Ramos (cell line): ENCODE measurements around the gene ARL14EPL.
"Not testable (repeated sequence)": the region's sequence is repeated elsewhere in the genome, so short reads cannot be mapped to it uniquely, and the experiment has no call there.

Experiments used
- in situ Hi-C: fragments of 300-500 bp; cut with MboI; formaldehyde crosslinking; loops from one replicate; pipeline ENCODE4 v1.14.3; 2022; ENCODE audit warnings: low sequenced_read_pairs; ENCODE audit not compliant: unreplicated experiment

Gene ARL14EPL

DNA sequence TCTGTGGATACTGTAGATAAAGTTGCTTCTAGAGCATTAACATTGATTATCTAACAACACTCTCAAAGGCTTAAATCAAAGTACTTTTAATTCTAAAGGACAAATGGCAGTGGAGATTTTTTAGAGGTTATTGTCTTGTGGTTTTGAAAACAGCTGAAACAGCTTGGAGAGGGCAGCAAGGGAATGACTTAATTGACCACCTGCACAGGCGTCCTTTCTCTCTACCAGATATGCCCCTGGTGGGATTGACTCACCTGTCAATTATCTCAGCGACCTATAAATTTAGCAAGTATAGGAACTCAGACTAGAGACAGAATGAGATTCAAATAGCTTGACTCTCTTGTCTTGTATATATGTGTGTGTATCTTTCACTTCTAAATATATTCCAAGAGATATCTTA is 13.5 kb downstream of the ARL14EPL start:
- in situ Hi-C loops, result no loop called here

GRCh38 chr5:116046261-116046660 is 14.0 kb downstream of the ARL14EPL start:
- in situ Hi-C loops, result no loop called here

DNA sequence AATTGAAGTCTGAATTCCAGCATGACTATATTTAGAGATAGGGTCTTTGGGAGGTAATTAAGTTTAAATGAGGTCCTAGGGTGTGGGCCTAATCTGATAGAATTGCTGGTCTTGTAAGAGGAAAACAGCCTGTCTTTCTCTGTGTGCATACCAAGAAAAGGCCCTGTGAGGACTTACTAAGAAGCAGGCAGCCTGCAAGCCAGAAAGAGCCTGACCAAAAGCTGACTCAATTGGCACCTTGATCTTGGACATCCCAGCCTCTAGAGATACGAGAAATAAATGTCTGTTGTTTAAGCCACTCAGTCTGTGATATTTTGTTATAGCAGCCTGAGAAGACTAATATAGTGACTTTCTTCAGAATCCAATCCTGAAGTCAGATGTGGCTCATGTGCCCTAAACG is 14.6 kb downstream of the ARL14EPL start:
- in situ Hi-C loops, result no loop called here

- in situ Hi-C loops, result loop anchor here (25.0 kb wide), 1 partner anchor 746 kb away; no protein-coding TSS in a partner anchor
Observed at GRCh38 chr5:116058346-116058936, 26.2 kb downstream of the ARL14EPL start.

DNA sequence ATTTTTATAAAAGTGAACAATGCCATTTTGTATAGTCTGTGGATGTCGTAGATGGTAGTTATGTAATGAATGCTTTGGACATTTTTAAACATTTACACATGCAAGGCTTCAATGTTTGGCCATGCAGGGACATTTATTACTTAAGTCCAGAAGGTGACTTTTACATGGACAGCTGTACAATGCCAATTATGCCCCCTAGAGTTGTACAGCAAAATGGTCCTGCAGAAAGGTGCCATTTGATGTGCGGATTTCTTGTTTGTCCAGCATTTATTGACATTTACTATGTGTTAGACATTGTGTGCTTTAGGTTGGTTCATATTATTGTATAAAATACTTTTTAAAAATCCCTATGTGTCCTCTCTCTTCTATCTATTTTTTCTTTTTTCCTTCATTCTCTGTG is 30.1 kb downstream of the ARL14EPL start:
- in situ Hi-C loops, result loop anchor here (25.0 kb wide), 1 partner anchor 750 kb away; no protein-coding TSS in a partner anchor

DNA sequence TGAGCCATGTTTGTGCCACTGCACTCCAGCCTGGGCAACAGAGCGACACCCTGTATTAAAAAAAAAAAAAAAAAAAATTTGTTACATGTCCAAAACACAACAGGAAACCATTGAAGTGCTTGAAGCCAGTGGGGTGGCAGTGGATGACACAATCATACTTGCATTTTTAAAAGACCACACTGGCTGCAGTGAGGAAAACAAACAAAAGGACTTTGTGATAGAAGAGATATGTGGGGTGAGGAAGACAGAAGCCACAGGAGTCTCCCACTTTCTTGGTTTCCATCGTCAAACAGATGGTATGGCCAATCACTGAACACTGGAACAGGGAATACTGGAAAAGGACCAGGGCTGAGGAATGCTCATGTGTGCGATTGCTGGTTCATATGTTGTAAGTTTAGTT is 31.7 kb downstream of the ARL14EPL start:
- in situ Hi-C loops, result loop anchor here (25.0 kb wide), 1 partner anchor 752 kb away; no protein-coding TSS in a partner anchor

DNA sequence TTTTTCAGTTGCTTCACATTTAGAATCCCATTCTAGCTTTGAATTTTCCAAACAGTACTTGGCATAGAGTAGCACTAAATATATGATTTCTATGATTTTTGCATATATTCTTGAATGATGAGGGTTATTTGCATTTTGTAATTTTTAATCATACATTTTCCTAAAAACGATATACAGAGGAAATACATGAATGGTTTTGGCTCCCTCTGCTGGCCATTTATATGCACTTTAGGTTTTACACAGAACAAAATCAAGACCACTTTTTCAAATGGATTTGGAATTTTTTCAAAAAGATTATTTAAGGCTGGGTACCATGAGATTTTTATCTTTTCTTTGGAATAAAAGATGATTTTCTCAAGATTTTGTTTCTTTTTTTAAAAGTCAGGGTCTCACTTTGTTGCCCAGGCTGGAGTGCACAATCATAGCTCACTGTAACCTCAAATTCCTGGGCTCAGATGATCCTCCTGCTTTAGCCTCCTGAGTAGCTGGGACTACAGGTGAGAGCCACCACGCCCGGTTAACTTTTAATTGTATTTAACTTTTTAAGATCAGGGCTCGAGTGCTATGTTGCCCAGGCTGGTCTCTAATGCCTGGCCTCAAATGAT is 35.9 kb downstream of the ARL14EPL start:
- in situ Hi-C loops, result loop anchor here (25.0 kb wide), 1 partner anchor 756 kb away; no protein-coding TSS in a partner anchor

DNA sequence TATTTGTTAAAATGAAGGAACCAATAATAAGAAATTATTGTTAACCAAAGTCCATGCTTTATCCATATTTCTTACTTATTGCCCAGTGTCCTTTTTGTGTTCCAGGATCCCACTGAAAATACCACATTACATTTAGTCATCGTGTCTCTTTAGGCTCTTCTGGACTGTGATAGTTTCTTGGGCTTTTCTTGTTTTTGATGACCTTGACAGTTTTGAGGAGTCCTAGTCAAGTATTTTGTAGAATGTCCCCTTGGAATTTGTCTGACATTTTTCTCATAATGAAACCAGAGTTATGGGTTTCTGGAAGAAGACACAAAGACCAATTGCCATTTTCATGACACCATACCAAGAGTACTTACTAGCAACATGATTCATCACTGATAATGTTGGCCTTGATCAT is 38.9 kb downstream of the ARL14EPL start:
- in situ Hi-C loops, result loop anchor here (5.0 to 25.0 kb wide), 2 partner anchors 444 to 759 kb away; partner anchors contain the start of gene TMED7

DNA sequence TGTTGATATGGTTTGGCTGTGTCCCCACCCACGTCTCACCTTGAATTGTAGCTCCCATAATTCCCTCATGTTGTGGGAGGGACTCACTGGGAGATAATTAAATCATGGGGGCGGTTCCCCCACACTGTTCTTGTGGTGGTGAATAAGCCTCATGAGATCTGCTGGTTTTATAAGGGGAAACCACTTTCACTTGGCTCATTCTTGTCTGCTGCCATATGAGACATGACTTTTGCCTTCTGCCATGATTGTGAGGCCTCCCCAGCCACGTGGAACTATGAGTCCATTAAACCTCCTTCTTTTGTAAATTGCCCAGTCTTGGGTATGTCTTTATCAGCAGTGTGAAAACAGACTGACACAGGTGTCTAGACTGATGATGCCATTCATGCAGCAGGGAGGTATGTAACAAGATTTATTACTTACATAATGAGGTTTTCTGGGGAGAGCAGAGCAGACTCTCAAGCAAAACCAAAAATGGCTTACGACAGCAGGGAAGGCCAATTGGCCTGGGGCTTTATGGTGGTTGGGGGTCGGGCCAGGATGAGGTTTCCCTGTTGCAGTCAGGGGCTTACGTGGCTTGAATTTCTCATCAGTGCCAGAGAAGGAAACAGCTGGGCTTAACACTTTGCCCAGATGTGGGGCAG is 43.0 kb downstream of the ARL14EPL start:
- in situ Hi-C loops, result no loop called here

GRCh38 chr5:116076496-116076895 is 44.2 kb downstream of the ARL14EPL start:
- in situ Hi-C loops, result no loop called here

- in situ Hi-C loops, result no loop called here
Observed at GRCh38 chr5:116078199-116078598, 45.9 kb downstream of the ARL14EPL start.

DNA sequence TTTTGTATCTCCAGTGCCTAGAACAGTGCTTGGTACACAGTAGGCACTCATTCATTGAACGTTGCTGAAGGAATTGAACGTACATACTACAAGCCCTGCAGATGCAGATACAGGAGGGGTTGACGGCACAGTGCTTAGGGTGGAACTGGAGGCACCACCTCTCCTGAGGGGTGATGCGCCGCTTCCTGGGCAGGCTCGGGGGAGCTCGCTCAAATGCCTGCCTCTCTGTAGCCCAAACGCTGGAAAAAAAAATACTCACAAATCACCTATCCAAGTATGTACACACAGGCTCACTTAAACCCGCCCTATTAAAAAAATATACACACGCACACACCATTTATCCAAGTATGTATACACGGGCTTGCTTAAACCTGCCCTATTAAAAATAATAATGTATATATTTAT is 52.0 kb downstream of the ARL14EPL start:
- in situ Hi-C loops, result no loop called here

DNA sequence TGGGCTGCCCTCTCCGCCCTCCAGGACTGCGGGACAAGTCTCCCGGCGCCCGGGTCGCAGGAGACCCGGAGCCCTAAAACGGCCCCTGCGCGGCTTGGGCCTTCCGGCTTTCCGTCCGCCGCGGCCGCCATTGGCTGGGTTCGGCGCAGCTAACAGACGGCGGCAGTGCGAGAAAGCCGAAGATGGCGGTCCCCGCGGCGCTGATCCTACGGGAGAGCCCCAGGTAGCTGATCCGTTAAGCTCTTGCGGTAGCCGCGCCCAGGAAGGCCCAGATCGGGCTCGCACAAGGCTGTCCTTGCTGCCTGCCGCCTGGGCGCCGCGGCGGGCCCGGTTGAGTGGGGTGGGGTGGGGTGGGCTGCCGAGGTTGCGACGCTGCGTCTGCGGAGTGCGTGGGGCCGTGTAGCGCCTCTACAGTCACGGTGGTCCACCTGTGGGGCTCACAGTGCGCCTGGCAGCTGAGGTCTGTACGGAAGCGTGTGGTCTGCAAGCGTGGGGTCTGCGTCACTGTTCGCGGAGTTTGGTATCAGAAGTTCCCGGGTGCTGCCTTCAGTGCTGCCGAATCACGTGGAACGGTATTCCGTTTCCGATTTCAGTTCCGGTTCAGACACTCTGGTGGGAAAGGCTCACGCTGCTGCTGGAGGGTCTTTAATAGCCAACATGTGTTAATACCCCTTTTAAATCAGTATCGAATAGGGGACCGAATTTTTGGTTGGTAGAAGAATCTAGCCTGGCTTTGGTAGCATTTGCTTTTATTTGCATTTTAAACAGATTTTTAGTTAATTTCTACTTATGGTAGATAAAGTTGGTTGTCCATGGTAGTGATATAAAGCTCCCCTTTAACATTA is 52.8 kb downstream of the ARL14EPL start, which contains the start of gene COMMD10:
COMMD10 (plus strand) TSS at position 155 of the 845 bp plus-strand sequence.
- in situ Hi-C loops, result no loop called here

DNA sequence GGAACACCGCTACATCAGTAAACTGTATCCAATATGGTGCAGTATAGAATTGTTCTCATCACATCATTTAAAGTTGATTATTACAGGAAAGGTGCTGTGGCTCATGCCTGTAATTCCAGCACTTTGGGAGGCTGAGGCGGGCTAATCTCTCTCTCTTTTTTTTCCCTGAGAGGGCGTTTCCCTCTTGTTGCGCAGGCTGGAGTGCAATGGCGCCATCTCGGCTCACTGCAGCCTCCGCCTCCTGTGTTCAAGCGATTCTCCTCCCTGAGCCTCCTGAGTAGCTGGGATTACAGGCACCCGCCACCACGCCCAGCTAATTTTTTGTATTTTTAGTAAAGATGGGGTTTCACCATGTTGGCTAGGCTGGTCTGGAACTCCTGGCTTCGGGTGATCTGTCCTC is 54.0 kb downstream of the ARL14EPL start:
- in situ Hi-C loops, result not testable (repeated sequence)

DNA sequence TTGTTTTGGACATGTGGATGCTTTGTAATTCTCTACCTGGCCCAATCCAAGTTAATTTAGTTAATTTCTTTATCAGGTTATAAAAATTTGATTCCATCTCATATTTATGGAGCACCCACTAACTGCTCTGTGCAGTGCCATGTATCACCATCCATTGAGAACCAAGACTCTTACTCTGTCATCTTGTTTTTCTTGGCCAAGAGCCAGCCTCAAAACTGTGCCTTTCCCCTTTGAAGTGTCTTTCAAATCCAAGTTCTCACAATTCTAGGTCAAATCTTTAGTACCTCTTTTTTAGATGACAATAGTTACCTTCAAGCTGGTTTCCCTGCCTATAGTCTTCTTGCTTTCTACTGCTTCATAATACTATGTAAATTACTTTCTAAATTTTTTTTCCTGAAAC is 55.8 kb downstream of the ARL14EPL start:
- in situ Hi-C loops, result no loop called here

DNA sequence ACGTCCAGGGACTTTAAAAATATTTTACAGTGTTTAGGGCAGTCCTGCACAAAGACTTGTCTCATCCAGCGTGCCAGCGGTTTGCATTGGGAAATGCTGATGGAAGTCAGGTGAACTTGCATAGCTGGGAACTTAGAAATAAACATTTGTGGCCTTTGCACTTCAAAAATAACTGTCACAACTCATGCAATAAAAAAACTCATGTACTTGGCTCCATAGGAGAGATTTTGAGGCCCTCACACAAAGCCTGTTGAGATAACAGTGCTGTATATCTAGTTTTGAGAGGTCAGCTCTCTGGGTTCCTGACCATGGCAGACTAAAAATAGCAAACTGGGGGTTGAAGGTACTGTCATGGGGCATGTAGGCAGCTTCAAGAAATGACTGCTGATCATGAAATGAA is 58.0 kb downstream of the ARL14EPL start:
- in situ Hi-C loops, result no loop called here

DNA sequence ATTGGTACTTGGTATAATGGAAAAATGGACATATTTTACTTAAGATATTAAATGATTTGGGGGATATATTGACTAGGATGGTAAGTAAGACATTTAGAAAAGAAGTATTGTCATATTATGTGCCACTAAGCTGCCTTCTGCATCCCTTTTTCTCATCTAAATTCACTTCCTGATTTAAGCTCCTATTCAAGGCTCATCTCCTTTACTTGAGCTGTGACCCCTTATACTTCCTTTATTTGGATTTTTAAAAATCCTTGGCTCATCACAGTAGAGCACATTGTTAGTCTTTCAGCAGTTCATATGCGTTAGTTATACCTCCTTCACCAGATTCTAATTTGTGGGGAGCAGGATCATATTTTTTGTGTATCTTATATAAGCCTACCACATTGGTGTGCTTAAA is 59.1 kb downstream of the ARL14EPL start:
- in situ Hi-C loops, result no loop called here

GRCh38 chr5:116097301-116097700 is 65.0 kb downstream of the ARL14EPL start:
- in situ Hi-C loops, result no loop called here

GRCh38 chr5:116098998-116099397 is 66.7 kb downstream of the ARL14EPL start:
- in situ Hi-C loops, result no loop called here

GRCh38 chr5:116104941-116105340 is 72.7 kb downstream of the ARL14EPL start:
- in situ Hi-C loops, result not testable (repeated sequence)
